HG03103 (cell line): ENCODE measurements around the gene DOCK8.

Source experiments
- ATAC-seq: cut with Tn5 transposase; IDR thresholded peaks from one replicate; pipeline ENCODE4 v1.9.1; 2021; ENCODE audit warnings: low read depth; ENCODE audit not compliant: unreplicated experiment

The DOCK8 gene

DNA sequence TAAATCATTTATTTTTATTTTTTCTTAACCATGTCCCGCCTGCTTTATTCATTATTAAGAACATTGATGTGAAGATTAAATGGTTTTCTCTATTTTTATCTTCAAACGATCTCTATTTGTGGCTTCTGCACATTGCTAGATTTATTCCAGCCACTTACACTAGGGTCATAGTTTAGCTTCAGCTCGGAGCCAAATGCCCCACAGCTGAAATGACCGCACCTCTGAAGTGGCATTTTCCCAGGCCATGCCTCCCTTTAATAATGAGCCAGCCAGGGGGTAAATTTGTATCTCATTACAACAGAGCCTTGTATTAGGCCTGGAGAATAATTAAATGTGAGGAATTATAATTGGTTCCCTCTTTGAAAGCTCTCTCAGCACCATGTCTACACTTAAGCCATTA lies 89.4 kb downstream of the DOCK8 start:
- no peak for ATAC-seq

DNA sequence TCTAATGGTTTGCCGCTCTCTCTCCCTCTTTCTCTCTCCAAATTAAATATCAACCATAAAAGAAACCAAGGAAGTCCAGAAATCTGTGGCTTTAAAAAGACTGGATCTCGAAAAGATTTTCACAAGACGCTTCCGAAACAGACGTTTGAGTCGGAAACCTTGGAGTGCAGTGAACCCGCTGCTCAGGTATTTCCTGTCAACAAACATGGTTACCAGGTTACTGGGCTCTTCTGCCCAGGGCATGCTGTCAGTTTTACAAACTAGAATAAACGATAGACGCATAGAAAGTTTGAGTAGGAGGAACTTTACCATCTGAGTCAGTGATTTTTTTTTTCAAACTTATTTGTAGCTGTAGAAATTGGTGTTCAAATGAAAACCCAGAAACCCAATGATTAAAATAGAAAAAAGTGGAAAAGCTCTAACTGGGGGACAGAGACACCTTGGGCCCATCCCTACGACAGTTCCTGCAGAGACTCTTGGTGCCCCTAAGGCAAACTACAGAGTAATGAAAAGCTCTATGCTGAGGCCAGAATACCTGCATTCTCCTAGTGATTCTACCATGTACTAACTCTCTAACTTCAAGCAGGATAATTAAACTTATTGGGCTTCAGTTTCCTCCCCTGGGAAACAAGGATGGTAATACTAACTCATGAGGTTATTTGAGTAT lies 90.0 kb downstream of the DOCK8 start:
- ATAC-seq, result no peak

DNA sequence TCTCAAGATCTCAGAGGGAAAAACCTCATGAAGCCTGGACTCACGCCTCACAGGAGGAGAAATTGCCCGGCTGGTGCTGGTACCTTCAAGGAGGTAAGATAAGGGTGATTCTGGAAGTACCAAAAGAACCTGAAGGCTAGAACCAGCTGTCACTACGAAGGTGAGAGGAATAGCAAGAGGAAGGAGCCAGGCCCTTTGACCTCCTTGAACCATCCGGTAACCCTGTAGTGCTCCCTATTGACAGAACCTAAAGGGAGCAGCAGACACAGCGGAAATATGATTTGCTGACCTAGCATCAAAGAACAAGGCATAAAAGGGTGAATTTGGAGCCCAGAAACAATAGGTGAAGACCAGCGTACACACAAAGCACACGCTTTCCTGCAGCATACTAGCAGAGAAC lies 92.2 kb downstream of the DOCK8 start:
- ATAC-seq, result no peak

DNA sequence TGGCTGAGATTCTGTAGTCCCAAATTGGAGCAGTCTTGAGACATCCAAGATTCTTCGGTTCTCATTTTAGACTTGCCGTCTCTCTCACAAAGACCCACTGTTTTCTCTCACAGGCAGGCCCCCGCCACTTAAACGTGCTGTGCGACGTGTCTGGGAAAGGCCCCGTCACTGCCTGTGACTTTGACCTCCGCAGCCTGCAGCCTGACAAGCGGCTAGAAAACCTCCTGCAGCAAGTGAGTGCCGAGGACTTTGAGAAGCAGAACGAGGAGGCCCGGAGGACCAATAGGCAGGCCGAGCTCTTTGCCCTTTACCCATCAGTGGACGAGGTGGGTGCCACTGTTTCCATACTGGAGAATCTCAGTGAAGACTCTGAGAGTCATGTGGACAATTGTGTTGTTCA lies 97.2 kb downstream of the DOCK8 start:
- ATAC-seq, result no peak

DNA sequence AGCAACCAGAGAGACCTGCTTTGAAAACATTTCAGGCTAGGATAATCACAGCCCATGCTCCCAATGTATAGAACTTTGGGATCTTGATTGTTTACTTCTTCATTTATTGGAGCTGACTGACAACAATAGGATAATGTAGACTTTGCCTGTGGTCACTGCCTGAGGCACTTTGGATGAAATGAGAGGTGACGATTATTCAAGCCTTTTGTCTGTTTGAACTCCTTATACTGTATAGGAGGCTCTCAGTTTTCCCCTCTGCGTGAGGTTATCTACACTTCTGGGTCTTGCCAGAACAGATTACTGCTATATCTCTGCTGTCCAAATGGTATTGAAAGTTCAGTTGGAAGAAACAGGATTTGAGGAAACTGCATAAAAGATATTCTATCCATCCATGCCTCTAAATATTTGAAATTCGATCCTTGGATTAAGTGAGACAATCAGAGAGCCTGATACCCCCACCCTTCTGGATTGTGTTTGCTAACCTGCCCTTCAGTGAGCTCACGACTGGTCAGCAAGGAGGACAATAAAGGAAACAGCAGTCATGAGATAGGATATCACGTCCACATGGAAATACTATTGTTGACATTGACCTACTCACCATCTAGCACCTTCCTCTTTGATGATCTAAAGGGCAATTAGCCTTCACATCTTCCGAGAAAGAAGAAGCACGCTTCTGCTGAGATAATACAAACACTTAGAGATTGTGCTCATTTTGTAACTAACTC lies 98.1 kb downstream of the DOCK8 start:
- no peak for ATAC-seq

DNA sequence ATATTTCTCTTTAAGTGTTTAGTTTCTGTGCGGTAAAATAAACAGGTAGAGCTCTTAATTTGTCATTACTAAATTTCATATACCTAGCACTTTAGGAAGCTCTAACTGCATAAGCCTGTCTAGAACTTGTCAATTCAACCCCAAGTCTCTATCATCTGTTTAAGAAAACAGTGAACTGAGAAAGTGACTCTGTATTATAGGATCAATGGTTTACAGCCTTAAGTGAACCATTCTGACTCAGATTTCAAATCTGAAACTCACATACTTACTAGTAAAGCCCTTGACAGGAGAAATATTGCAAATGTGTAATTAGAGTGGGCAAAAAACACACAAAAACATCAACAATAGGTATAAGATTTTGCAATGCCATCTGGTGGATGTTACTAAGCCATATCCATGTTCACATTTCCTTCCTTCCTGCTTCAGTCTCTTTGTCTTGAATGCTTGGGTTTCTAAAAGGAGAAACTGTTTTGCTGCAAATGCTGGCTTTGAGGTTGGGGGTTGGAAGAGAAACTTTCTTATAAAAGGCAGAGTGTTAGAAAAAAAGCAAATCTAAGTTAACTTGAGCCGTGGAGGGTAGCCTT lies 101.8 kb downstream of the DOCK8 start:
- ATAC-seq, result no peak

DNA sequence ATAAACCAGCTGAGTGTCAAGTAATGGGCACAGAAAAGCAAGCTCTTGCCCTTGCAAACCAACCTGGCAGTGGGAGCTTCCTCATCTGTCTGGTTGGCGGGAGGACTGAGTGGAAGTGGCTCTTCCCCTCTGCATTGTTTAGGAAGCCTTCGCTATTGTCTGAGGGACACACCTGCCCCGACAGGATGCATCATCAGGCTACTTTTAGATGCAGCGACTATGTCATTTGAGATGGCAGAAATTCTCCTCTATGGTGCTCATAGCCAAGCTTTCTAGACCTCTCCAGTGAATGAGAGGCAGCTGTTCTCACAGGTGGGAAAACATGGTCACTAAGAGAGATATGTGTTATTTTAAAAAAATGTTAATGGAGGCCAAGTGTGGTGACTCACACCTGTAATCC lies 104.0 kb downstream of the DOCK8 start:
- no peak for ATAC-seq

DNA sequence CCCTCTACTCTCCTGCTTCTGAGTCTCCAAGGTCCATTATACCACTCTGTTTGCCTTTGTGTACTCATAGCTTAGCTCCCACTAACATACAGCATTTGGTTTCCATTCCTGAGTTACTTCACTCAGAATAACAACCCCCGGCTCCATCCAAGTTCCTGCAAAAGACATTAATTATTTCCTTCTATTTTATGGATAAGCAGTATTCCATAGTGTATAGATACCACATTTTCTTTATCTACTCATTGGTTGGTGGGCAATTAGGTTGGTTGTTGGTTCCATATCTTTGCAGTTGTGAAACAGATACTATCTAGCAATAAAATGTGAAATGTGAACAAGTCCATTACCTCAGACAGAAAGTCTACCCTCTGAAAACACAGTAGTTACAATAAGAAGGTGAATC lies 110.3 kb downstream of the DOCK8 start:
- ATAC-seq, result no peak

DNA sequence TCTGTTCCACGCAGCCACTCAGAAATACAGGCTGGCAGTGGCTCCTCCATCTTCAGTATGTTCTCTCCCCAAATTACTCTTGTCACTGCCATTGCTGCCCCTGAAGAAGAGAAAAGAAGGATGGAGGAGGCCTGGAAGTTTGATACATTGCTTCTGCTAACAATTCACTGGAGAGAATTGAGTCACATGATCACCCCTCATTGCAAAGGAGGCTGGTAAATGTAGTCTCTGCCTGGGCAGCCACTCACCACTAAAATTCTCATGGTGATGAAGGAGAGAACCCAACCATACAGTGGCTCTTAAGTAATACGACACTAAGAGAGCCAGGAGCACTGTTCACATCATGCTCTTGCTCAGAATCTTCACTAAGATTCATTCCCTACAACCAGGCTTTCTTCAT lies 112.0 kb downstream of the DOCK8 start:
- no peak for ATAC-seq

DNA sequence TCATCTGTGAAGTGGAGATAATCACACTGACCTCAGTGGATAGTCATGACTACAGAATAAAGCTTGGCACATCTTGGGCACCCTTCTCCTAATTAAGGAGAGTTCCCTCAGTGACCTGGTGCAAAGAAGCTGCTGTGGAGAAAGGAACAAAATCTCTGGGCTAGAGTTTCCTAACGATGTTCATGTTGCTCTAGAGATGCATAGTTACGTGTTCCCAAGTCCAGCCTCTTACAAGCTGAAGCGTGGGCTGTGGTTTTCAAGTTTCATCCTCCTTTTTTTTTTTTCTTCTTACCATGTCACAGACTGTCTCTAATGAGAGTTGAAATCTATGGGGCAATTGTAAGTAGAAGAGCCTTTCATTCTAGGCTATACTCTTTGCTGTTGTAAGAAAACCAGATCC lies 113.8 kb downstream of the DOCK8 start:
- ATAC-seq, result no peak

DNA sequence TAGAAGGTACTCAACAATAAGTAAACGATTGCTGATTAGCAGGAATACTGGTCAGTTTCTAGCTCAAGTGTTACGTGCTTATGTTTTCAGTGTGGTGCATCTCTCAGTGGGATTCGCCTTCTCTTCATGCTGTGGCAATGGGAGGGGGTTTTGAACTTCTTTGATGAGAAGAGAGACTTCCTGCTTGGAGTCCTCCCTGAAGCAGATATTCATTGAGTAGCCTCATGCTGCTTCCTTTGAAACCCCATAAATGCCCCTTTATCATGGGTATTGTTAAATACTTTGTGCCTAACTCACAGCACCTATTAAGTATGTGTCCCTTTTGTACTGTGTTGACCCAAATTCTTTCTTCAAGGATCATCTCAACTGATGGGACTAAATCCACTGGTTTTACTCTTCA lies 116.5 kb downstream of the DOCK8 start:
- no peak for ATAC-seq

DNA sequence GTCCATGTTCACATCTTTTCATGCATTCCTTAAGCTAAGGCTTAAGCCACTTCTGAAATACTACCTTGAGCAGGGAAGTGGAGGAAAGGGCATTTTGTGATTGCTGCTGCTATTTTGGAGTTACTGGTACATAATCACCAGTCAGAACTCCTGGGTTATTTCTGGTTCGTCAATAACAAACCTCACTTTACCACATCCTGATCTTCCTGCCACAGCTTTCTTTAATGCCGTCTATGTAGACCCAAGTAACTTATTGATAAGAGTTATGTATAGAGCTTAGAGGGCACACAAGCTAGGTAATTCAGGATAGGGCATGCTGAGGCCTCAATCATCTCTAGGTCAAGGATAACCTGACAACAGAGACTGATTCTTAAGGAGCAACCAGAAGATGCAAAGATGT lies 120.7 kb downstream of the DOCK8 start:
- ATAC-seq, result no peak

DNA sequence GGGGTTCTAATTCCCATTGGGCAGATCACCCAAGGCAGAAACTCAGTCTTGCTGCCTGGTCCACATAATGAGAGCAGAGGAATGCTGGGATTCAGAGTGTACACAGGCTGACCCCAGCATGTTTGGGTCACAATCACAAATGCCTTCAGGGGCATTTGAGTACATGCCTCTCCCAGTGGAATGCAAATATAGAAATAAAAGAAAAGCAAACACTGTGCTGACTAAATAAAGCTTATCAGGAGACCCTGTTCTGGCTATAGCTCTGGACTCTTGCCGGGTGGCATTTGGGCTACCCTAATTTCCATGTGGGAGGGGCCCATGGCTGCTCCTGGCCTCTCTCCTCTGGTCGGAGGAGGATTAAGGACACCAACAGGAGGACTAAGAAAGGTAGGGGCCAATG lies 121.4 kb downstream of the DOCK8 start:
- no peak for ATAC-seq

DNA sequence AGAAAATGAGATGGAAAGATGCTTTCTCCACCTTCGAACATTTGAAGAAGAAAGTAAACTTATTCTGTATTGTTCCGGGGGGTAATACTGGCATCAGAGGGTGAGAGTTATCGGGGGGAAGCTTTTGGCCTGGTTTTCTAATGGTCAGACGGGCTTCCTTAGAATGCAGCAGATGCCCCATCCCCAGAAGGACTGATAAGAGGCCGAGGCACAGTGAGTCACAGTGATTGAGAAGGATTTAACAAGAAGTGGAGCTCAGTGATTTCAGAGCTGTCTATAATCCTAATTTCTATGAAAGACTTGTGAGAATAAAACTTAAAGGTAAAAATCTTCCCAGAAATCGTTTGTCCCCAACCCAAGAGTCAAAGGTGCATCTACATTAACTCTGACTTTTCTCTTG lies 123.9 kb downstream of the DOCK8 start:
- no peak for ATAC-seq

DNA sequence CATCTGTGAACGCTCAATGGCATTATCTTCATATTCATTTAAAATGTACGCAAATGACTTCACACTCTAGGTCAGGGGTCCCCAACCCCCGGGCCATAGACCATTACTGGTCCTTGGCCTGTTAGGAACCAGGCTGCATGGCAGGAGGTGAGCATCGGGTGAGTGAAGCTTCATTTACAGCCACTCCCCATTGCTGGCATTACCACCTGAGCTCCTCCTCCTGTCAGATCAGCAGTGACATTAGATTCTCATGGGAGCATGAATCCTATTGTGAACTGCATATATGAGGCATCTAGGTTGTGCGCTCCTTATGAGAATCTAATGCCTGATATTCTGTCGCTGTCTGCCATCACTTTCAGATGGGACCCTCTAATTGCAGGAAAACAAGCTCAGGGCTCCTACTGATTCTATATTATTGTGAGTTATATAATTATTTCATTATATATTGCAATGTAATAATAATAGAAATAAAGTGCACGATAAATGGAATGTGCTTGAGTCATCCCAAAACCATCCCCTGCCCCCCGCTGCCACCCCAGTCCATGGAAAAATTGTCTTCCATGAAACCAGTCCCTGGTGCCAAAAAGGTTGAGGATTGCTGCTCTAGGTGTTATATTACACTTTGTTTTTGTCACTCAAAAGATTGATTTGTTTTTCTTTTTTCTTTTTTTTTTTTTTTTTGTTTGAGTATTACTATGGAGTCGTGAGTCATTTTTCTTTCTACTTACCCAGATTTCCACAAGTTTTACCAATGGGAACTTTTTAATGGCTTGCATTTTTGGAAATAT lies 127.2 kb downstream of the DOCK8 start:
- ATAC-seq, result no peak

DNA sequence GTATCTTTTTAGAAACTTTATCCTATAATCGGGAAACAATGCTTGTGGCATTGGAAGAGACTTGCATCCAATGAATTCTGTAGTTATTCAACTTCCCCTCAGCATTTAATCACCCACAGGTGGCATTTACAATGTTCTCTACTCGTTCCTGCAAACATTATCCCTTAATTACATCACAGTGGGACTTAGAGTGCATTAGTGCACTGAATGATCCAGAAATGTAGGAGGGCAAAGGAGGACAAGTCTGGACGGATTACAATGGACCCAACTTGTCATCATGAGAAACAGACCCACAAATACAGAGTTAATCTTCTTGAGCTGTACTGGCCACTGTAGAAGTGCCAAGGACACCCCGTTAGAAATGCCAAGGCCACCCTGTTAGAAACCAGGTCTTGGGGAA lies 129.1 kb downstream of the DOCK8 start:
- ATAC-seq, result no peak

DNA sequence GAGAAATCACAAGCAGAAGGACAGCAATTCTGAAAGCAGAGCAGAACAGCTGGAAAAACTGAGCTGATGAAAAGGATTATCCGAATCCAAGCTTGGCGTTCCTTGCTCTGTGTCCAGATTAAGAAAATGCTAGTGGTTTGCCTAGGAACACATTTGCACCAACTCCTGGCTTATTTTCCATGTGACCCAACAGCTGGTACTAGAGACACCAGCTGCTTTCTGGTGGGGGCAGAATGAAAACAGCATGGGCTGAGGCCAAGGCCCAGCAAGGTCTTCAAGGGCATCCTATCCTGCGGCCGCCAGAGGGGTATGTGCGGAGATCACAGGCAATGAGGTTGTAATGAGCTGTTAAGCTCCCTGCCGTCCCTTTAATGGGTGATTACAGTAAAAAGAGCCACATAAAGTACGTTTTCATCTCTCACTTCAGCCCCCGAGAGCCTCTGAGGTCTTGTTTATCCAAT lies 131.5 kb downstream of the DOCK8 start:
- ATAC-seq, result no peak

DNA sequence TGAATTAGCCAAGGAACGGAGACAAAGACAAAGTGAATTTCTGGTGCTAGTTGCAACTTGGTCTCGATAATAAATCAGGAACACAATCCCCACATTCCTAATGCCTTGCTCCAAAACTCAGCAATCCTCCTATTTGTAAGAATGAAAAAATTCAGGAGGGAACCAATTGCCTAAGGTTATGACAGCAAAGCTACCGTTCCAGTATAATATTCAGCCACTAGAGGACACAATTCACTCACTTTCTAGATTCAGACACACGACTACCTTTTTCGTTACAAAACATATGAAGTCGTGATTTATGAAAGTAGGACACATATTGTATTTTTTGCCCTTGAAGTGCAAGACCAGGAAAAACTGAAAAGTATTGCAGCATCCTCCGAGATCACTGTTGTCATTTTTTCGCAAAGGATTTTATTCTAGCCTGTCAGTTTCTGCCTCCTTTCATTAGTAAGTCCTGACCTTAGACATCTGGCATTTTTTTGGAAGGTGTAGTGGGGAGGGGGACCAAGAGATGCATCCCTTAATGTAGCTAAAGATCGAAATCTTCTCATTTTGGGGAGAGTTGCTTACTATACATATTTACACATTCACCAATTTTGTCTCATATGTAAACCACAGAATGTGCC lies 133.1 kb downstream of the DOCK8 start:
- no peak for ATAC-seq

DNA sequence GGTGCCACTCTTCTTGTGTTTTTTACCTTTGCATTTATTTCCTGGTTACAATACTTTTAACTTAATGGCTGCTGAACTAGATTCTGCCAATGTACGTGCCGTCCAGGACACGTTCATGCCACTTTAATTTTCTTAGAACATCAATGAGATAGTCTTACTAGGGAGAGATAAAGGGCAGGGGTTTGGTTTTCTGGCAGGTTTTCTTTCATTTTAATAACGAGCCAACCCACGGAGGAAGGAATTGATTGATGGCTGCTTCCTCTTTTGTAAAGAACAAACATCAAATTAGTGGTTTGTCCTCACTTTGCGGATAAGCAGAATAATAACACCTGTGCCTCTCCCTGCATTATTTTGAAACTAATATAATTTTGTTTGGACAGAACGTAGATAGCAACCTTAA lies 135.7 kb downstream of the DOCK8 start:
- ATAC-seq, result no peak

DNA sequence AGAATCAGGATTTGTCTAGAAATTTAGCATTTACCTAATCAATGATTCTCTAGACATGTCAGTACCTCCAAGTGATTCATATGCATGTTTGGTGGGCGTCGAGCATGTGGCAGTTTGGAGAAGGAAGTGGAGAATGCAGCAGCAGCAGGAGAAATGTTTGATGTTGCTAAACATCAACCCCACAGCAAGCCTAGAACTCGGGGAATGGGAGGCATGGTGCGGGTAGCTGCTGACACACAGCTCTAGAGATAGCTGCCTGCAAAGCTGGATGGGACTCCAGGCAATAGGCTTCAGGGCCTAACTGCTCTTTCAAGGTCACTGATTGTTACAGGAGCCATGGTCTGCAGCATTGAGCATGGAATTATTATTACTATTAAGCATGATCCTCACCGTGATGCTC lies 137.3 kb downstream of the DOCK8 start:
- ATAC-seq, result no peak

DNA sequence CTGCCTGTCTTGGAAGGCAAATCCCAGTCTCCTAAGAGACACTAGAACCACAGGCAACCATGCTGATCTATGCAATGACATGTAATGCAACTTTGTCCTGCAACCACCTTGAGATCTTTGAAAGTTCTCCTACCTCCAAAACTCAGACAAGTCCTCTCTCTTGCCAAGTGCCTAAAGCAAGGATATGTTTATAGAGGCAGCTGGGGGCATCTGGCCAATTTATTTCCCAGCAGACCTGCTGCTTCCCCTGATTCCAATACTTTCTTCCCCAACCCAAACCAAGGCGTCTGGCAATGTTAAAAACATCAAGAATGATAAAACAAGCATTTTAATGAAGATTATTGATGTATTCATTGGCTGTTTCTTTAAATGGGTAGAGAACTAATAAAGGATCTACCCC lies 138.4 kb downstream of the DOCK8 start:
- ATAC-seq, result no peak
